MM.1S (cell line): ENCODE results near the gene CRACDL.

Experiments
- DNase-seq: peaks from one replicate; pipeline ENCODE4 v3.0.0-alpha.2; 2015
- H2AFZ ChIP-seq: fragments of 300-600 bp; sonication (generic); 2 replicates; pipeline ENCODE4 v1.6.0; 2016; ENCODE audit warnings: antibody characterized with exemption, low read length
- H3F3A ChIP-seq: fragments of 300-600 bp; sonication (generic); 2 replicates; pipeline ENCODE4 v1.6.1; 2016; ENCODE audit warnings: mild to moderate bottlenecking, antibody characterized with exemption, low read length, moderate library complexity, mixed read lengths; ENCODE audit not compliant: insufficient read depth
- H3K27ac ChIP-seq: fragments of 300-600 bp; sonication (generic); 2 replicates; pipeline ENCODE4 v1.5.1; 2016; ENCODE audit warnings: mild to moderate bottlenecking, low read length
- H3K27me3 ChIP-seq: fragments of 300-600 bp; sonication (generic); replicated peaks from 2 replicates; pipeline ENCODE4 v1.6.0; 2016; ENCODE audit warnings: low read length; ENCODE audit not compliant: insufficient read depth
- H3K36me3 ChIP-seq: fragments of 300-600 bp; sonication (generic); replicated peaks from 2 replicates; pipeline ENCODE4 v1.6.1; 2016; ENCODE audit warnings: mild to moderate bottlenecking, low read length, mixed read lengths; ENCODE audit not compliant: insufficient read depth
- H3K4me1 ChIP-seq: fragments of 300-600 bp; sonication (generic); 2 replicates; pipeline ENCODE4 v1.6.1; 2016; ENCODE audit warnings: low read length, mixed read lengths
- H3K4me2 ChIP-seq: fragments of 300-600 bp; sonication (generic); 2 replicates; pipeline ENCODE4 v1.6.0; 2016; ENCODE audit warnings: low read depth, low read length
- H3K4me3 ChIP-seq: fragments of 300-600 bp; sonication (generic); 2 replicates; pipeline ENCODE4 v1.5.1; 2016; ENCODE audit warnings: low read length, mixed read lengths
- H3K79me2 ChIP-seq: fragments of 300-600 bp; sonication (generic); 2 replicates; pipeline ENCODE4 v1.6.1; 2016; ENCODE audit warnings: mixed run types, low read length, mixed read lengths
- H3K9ac ChIP-seq: fragments of 300-600 bp; sonication (generic); 2 replicates; pipeline ENCODE4 v1.6.1; 2016; ENCODE audit warnings: low read length, mixed read lengths
- H3K9me2 ChIP-seq: fragments of 300-600 bp; sonication (generic); replicated peaks from 2 replicates; pipeline ENCODE4 v1.6.1; 2016; ENCODE audit warnings: mild to moderate bottlenecking, low read length, mixed read lengths; ENCODE audit not compliant: insufficient read depth
- H3K9me3 ChIP-seq: fragments of 300-600 bp; sonication (generic); replicated peaks from 2 replicates; pipeline ENCODE4 v1.6.1; 2016; ENCODE audit warnings: mild to moderate bottlenecking, low read length, mixed read lengths; ENCODE audit not compliant: insufficient read depth
- H4K20me1 ChIP-seq: fragments of 300-600 bp; sonication (generic); 2 replicates; pipeline ENCODE4 v1.6.1; 2016; ENCODE audit warnings: mild to moderate bottlenecking, low read length, moderate library complexity, mixed read lengths; ENCODE audit not compliant: insufficient read depth
- CTCF ChIP-seq: fragments of 300-600 bp; sonication (generic); IDR thresholded peaks from 2 replicates; pipeline ENCODE4 v1.5.1; 2016; ENCODE audit warnings: antibody characterized with exemption, low read length, mixed read lengths
- EZH2 ChIP-seq: fragments of 300-600 bp; sonication (generic); optimal IDR thresholded peaks from 2 replicates; pipeline ENCODE3; 2017; ENCODE audit warnings: low read depth, mild to moderate bottlenecking, antibody characterized with exemption, low read length, mixed read lengths
- EZH2phosphoT487 ChIP-seq: fragments of 300-600 bp; sonication (generic); IDR thresholded peaks from 2 replicates; pipeline ENCODE4 v1.6.1; 2018; ENCODE audit warnings: antibody characterized with exemption, low read length

CRACDL gene

GRCh38 chr2:98782570-98782969 is 153.5 kb downstream of the CRACDL start:
- H3K4me3 ChIP-seq, result no peak overlapping the region
- no peaks in the 10 kb centered on the region for H3K27me3 ChIP-seq
- H3K9ac ChIP-seq, result no peak overlapping the region
- no peaks in the 10 kb centered on the region for H3K79me2 ChIP-seq
- H2AFZ ChIP-seq, result no peak overlapping the region
- H3K9me2 ChIP-seq, result no peaks in the 10 kb centered on the region
- no peaks in the 10 kb centered on the region for H3K9me3 ChIP-seq
- no peak overlapping the region for H3K4me2 ChIP-seq
- H3F3A ChIP-seq, result no peaks in the 10 kb centered on the region
- H4K20me1 ChIP-seq, result no peaks in the 10 kb centered on the region
- no peak overlapping the region for H3K27ac ChIP-seq
- no peak for TF ChIP-seq EZH2
- TF ChIP-seq CTCF, result no peak
- no peak for TF ChIP-seq EZH2phosphoT487
- no peaks in the 10 kb centered on the region for H3K4me1 ChIP-seq
- H3K36me3 ChIP-seq, result no peaks in the 10 kb centered on the region
- no peak for DNase-seq

GRCh38 chr2:98781822-98782221 is 154.2 kb downstream of the CRACDL start:
- no peak for DNase-seq
- TF ChIP-seq EZH2 (no peak), CTCF (no peak), EZH2phosphoT487 (no peak)
- H3K4me1 ChIP-seq, result no peaks in the 10 kb centered on the region
- no peaks in the 10 kb centered on the region for H3K36me3 ChIP-seq
- no peaks in the 10 kb centered on the region for H3K9me2 ChIP-seq
- no peaks in the 10 kb centered on the region for H3F3A ChIP-seq
- H3K27ac ChIP-seq, result no peak overlapping the region
- H3K4me2 ChIP-seq, result no peak overlapping the region
- H3K9ac ChIP-seq, result no peak overlapping the region
- no peaks in the 10 kb centered on the region for H3K27me3 ChIP-seq
- no peak overlapping the region for H2AFZ ChIP-seq
- H3K4me3 ChIP-seq, result no peak overlapping the region
- no peaks in the 10 kb centered on the region for H4K20me1 ChIP-seq
- H3K79me2 ChIP-seq, result no peaks in the 10 kb centered on the region
- H3K9me3 ChIP-seq, result no peaks in the 10 kb centered on the region

GRCh38 chr2:98778741-98779483 is 157.1 kb downstream of the CRACDL start:
- no peak for DNase-seq
- no peaks in the 10 kb centered on the region for H3K9me3 ChIP-seq
- no peaks in the 10 kb centered on the region for H3K36me3 ChIP-seq
- no peaks in the 10 kb centered on the region for H3K4me1 ChIP-seq
- H3K27me3 ChIP-seq, result no peaks in the 10 kb centered on the region
- no peak for TF ChIP-seq EZH2phosphoT487
- TF ChIP-seq CTCF, result no peak
- TF ChIP-seq EZH2, result no peak
- no peak overlapping the region for H2AFZ ChIP-seq
- no peaks in the 10 kb centered on the region for H3K9me2 ChIP-seq
- H3K4me2 ChIP-seq, result no peak overlapping the region
- H4K20me1 ChIP-seq, result no peaks in the 10 kb centered on the region
- H3F3A ChIP-seq, result no peaks in the 10 kb centered on the region
- H3K9ac ChIP-seq, result no peak overlapping the region
- no peak overlapping the region for H3K4me3 ChIP-seq
- no peak overlapping the region for H3K27ac ChIP-seq
- no peaks in the 10 kb centered on the region for H3K79me2 ChIP-seq
